Amygdala (tissue), 56 donors: ENCODE measurements around the gene DDX31.
"Not testable (repeated sequence)": the region's sequence is repeated elsewhere in the genome, so short reads cannot be mapped to it uniquely, and the experiment has no call there.

Source experiments
- DNase-seq, 56 donors: peaks; one replicate each; lab custom pipeline; 2025; lab: John Stamatoyannopoulos, UW

DDX31 gene

DNA sequence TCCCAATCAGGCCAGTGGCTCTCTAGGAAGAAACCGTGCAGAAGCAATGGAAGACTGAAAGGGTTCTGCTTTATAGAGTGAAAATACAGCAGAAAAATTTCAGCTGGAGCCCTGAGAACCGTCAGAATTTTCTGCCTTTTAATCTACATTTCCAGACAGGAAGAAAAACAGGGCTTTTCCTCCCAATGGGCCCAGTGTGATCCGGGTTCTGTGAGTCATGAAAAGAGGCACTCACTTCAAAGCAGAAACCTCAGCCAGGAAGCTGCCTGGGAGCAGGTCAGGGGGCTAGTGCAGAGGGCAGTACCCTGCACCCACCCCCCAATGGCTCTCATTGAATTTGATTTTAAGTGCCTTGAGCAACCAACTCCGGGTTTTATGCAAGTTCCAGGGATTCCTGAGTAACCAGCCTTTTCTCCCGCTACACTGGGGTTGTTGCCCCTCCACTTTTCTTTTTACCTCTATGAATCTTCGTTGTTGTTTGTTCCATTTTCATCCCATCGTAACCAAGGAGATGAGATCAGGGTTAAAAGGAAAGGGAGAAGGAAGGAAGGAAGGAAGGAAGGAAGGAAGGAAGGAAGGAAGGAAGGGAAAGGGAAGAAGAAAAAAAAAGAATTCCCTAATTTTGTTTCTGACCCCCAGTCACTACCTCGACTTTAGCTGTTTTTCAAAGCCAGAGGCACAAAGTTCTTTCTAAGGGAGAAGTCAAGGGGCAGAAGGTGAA is 86.0 kb downstream of the DDX31 start:
- DNase-seq: no peak

DNA sequence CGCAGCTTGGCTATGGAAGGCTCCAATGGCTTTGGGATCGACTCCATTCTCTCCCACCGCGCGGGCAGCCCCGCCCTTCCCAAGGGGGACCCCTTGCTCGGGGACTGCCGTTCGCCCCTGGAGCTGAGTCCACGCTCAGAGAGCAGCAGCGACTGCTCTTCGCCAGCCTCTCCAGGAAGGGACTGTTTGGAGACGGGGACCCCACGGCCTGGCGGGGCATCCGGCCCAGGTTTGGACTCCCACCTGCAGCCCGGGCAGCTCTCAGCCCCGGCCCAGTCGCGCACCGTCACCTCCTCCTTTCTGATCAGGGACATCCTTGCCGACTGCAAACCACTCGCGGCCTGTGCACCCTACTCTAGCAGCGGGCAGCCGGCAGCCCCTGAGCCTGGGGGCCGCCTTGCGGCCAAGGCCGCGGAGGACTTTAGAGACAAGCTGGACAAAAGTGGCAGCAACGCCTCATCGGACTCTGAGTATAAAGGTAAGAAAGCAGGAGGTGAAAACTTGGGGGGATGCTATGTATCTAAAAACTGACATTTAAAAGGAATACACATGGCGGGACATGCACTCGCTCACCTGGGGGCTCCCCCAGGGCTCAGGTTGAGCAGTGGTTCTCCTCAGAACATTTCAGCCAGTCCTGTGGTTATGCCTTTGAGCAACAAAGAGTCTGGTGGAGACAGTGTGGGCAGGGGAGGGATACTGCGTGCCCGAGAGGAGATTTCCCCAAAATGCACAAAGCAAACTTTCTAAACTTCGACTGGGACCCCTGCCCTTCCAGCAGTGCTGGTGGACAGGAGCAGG is 86.8 kb downstream of the DDX31 start:
- no peak for DNase-seq

DNA sequence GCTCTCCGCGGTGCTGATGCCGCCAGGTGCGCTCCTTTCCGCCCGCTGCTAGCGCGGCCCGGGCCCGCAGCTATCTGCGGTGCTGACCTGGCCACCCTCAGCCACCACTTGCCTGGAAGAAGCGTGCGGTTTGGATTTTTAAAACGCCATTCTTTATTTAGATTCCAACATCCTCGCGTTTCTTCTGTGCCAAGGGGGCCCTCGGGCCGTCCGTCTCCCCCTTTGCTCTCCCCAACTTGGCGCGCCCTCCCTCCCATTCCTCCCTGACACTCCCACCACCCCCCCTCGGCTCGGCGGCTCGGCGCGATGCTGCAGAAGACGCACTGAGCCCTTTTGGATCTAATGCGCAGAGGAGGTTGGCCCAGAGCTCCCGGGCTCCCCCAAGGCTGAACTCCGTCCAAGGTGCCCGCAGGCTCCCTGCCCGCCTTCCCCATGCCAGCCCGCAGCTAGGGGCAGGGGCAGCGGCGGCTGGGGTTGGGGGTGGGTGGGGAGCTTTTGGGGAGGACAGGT is 87.5 kb downstream of the DDX31 start, which contains the start of gene BARHL1:
BARHL1 (plus strand) TSS at position 331 of the 510 bp plus-strand sequence. CDS start 192 bp downstream, outside the sequence.
- no peak for DNase-seq

DNA sequence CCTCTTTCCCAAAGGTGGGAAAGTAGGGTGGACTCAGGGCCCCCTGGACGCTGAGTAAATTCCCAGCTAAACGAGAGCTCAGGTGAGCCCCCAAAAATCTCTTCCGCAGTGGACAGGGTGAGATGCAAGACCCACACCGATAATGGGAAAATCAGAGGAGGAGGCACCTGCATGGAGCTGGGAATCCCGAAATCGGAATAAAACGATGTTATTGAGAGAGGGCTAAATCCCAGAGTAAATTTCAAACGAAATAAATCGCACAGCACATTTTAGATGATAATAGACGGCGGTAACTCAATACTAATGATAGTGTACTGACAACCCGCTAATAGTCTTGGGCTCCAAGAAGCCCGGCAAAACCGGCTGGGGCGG is 90.4 kb downstream of the DDX31 start:
- DNase-seq: no peak

DNA sequence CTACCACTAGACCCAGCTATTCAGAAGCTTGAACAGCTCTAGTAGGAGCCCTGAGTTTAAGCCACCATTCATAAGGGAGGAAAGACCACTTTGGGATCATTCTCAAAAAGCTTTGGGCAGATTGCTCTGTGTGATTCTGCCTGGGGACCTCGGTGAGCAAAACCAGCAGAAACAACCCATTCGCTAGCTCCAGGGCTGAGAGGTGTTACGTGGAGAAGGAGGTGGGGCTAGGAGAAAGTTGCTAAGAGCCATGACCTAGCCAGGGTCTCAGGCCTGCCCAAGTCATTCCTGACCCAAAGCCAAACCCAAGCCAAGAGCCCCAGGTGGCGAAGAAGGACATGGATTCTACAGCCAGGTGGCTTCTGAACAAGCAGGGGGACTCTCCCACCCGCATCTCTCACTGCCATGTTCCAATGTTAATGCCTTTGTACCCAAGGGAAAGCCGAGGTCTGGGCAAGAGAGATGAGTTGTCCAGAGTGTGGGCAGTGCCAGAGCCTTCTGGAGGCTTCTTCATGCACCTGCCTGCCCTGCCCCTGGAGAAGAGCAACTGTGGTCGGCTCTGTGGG is 91.3 kb downstream of the DDX31 start:
- no peak for DNase-seq

DNA sequence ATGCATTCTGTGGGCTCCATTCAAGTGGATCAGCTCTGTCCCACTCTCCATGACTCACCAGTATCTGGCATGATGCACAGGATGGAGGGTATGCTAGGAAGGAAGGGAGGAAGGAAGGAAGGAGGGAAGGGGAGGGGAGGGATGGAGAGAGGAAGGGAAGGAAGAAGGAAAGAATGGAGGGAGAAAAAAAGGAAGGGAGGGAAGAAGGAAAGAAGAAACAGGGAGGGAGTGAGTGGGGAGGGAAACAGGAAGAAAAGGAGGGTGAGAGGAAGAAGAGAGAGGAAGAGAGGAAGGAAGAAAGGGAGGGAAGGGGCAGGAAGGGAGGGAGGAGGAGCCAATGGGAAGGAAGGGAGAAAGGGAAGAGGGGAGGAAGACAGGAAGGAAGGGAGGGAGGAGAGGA is 92.7 kb downstream of the DDX31 start:
- no peak for DNase-seq

DNA sequence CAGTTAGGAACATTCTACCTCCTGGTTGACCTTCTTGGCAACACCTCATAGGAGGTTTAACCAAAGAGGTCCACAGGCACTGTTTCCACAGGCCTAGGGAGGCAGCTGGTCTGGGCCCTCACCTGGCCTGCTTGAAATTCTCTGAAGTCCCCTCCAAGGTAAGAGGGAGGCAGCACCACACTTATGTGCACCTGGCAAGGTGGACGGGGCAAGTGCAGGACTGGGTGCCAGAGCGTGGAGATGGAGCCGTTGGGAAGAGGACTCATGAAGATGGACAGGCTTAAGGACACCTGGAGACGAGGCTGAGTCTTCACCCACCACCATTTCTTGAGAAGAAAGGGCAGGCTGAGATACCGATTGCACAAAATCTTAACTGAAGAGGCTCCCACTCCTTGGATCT is 94.0 kb downstream of the DDX31 start:
- DNase-seq: no peak

DNA sequence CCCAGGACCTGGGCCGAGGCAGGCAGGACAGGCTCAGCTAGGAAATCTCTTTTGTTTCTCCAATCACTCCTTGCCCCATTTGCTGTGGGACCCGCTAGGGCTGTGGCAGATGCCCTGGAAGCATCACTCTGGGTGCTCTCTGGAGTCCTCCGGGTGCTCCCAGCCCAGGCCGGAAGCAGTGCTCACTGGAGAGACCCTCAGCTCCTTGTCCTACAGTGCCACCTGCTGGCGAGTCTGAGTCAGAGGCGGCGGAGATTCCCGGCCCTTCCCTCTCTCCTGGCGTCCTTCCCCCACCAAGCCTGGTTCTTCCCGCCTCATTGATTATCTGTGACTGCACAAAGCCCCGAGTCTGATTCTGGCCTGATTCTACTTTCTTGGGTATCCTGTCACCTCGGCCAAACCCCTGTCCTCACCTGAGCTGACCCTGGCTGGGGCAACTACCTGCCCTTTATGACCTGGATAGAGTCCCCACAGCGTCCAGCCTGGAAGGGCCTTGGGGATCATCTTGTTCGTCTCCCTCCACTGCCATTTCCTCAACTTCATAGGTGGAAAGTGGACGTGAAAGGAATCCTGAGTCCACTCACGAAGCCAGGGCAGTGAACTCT is 94.7 kb downstream of the DDX31 start:
- peak in 48 of 56 donors; percentile 3 to 73 (median 28) for DNase-seq

DNA sequence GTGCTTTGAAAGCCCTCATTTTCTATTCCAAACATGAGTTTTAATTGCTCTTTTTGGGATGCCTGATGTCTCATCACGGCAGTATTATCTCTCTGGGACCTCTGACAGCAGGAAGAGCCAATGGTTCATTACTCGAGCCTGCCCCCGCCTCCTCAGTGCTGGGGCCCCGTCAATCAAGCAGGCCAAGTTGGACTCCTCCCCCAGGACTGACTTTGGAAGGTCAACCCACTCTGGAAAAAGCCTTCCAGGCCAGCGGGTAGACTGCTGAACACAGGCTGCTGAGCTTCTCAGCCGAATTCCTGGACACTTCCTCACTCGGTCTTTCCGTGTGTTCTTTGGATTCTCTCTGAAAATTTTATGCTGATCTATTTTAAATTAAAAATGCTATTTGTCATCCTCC is 96.9 kb downstream of the DDX31 start:
- DNase-seq: no peak

DNA sequence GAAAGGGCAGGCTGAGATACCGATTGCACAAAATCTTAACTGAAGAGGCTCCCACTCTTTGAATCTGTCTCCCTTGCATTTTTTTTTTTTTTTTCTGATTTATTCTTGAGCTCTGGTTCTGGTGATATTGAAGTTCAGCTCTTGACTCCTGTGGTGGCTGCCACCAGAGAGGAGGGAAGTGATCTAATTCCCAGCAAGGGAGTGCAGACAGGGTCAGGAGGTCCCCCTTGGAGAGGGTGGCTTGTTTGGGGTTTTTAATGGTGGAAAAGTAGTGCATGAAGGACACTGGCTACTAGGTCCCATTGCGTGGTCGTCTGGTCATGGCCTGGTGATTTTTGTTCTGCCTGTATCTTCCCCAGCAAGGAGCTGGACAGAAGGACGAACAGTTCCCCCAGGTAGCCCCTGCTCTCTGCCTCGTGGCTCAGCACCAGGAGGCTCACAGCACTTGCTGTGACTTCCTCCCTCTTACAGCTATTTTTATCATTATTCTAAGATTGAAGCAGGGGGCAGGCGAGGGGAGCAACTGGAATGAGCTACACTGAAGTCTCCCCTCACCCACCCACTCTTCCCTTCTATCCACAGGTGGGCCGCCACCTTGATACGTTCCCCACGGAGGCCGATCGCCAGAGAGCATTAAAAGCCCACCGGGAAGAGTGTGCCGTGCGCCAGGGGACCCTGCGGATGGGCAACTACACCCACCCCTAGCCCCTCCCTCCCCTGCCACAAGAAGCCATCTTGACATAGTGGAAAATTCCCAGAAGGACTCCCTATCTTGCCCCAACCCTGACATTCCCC is 97.8 kb downstream of the DDX31 start:
- no peak for DNase-seq

DNA sequence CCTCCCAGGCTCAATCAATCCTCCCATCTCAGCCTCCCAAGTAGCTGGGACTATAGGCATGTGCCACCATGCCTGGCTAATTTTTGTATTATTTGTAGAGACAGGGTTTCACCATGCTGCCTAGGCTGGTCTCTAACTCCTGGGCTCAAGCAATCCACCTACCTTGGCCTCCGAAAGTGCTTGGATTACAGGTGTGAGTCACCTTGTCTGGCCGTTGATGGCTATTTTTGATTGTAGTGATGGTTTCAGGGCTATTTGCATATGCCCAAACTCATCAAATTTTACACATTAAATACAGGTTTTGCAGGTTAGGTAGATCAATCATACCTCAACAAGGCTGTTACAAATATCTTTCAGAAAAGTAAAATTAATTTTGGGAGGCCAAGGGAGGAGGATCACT is 101.0 kb downstream of the DDX31 start:
- DNase-seq: not testable (repeated sequence)

DNA sequence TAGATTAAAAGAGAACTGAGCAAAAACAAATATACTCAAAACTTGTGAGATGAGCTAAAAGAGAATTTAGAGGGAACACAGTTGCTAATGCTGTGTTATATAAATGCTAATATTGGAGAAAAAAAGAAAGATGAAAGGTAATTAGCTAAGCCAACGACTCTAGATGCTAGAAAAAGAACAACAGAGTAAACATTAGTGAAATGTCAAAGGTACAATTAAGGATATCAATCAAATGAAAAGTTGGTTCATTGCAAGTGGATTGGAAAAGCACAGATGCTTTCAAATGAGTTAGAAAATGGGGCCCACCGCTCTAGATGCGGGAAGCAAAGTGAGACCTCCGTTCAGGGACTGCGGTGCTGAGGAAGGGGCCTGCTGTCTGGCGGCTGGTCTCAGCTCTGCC is 105.3 kb downstream of the DDX31 start:
- no peak for DNase-seq

DNA sequence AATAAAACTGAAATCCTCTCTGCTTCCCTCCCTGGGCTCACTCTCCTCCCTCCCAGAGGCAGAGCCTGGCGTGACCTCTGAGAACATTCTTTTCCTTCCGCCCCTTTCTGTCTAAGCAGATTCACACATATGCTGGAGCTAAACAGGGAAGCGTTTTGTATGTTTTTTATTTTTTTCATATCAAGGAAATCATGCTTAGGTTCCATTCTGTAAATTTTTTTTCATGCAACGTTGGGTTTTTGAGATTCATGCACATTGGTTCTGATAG is 107.5 kb downstream of the DDX31 start:
- DNase-seq: no peak

DNA sequence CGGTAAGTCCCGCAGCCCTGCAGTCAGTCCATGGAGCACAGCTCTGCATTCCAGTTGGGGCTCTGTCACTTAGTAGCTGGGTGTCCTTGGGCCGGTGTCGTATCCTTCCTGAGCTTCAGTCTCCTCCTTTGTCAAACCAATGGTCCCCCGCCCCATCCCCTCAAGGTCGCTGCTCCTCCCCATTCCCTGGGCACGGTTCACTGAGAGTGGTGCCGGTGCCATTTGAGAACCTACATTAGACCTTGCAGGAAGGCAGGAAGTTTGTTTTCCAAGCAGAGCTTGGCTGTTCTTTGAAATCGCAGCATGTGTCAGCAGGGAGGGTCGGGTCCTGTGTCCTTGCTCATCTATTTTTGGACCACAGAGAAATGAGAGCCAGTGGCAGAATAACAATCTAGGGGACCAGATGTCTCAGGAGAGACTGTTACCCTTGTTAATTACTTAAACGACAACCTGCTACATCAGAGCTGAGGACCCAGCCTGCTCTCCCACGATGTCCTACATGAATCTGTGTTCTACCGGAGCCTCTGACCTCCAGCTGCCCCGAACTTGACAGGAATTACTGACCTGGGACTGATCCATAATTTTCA is 109.1 kb downstream of the DDX31 start:
- DNase-seq: no peak

DNA sequence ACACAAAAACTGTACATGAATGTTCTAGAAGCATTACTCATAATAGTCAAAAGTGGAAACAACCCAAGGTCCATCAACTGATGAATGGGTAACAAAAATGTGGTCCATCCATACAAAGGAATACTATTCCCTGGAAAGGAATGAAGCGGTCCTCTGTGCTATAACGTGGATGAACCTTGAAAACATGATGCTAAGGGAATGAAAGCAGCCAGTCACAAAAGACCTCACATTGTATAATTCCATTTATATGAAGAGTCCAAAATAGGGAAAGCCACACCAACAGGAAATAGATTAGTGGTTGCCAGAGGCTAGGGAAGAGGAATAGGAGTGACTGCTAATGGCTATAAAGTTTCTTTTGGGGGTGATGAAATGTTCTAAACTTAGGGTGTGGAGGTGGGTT is 110.1 kb downstream of the DDX31 start:
- no peak for DNase-seq

DNA sequence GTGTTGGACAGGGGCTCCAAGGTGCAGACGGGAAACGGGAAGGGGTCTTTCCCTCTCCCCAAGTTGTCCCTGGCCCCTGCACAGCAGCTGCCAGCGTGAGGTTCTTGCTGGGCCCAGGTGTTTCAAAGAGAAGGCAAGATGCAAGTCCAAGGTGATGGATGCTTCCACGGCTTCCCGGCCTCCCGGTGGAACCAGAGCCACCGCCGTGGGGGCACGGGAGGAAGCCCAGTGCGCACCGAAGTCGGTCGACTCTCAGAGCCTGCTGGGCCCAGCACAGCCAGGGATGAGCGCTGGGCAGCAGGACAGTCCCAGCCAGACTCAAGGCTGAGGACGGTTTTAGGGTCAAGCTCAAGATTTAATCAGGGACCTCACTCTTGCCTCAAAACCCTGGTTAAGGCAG is 112.6 kb downstream of the DDX31 start:
- DNase-seq: no peak

DNA sequence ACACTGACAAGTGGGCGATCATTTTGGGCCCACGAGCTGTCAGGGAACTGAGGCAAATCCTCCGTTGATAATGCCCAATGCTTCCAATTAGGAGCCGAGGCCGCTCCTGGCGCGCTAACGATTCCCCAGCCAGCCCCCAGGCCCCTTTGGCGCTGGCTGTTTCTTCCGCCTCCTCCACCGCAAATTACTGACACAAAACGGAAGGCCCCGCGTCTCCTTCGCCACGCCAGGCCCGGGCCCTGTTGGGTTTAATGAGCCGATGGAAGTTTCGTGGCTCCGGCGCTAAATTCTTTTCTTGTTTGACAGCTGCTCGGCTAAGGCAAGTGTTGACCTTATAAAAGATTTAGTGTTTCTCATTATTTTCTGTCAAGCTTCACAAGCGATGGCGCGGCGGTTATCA is 113.1 kb downstream of the DDX31 start:
- DNase-seq: no peak

DNA sequence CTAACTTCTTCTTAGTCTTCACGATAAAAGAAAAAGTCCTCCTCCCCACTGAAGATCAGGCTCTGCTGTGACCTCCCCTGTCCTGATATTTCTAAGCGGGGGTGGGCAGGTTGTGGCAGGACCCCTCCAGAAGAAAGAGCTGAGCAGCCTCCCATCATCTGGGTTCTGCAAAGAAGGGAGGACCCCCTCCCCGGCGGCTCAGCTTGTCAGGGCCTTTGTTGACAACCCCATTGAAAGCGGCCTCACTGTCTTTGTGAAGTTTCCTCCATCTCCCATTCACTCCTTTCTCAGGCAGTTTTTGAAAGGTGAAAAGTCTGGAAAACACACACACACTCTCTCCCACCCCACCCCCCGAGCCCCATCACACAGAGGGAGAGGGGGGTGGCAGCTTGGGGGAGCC is 113.5 kb downstream of the DDX31 start:
- DNase-seq: no peak

DNA sequence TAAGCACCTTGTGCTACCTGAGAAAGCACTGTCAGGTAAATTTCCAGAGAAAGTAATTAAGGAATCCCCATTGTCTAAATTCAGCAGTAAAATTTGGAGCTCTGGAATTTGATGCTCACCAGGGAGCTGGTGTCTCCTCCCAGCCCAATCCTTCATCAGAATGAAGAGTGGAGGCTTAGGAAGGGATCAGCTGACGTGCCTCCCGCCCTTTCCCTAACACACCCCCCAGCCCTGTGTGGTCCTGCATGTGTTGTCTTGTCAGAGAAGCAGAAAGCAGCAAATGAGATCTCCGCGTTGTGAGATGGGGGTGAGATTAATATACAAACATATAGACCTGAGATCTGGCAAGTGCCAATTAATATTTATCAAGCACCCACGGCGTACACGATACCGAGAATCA is 114.3 kb downstream of the DDX31 start:
- no peak for DNase-seq

DNA sequence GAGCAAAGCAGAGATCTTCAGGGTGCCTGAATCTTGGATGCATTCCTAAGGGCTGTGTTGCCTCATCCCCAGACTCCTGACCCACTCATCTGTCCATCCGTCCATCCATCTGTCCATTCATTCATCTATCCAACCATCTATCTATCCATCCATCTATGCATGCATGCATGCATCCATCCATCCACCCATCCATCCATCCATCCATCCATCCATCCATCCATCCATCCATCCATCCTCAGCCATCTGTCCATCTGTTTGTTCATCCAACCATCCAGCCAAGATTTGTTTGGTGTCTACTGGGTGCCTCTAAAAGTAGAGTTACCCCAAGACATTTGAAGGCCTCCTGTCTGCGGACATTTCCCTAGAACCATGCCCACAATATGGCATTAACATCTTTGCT is 115.0 kb downstream of the DDX31 start:
- DNase-seq: no peak
